Spleen (tissue), 11 donors: ENCODE data around the gene TREH. TPM values are rescaled to one million over a fixed set of nuclear protein-coding genes. Genes with fewer than 3 reads are reported as not detected.

Experiments
- DNase-seq: peaks from one replicate; pipeline ENCODE4 v3.0.0-alpha.2; 2020
- H3K27ac ChIP-seq, 8 donors: fragments of 200-600 bp; sonication (generic) in 7 of 8; 1 replicate in 4 of 8; 2 replicates in 4 of 8; pipeline versions ENCODE4 v1.5.0 to v1.8.0; 2016 to 2021; ENCODE audit warnings: inconsistent platforms in 4 of 8, mild to moderate bottlenecking in 4 of 8, moderate library complexity in 1 of 8
- H3K27me3 ChIP-seq, 7 donors: fragments of 200-600 bp; sonication (generic) in 6 of 7; replicated peaks in 1 of 7; 1 replicate in 4 of 7; 2 replicates in 3 of 7; pipeline versions ENCODE4 v1.5.0 to v1.8.0; 2016 to 2021; ENCODE audit warnings: inconsistent platforms in 3 of 7, mild to moderate bottlenecking in 1 of 7
- H3K36me3 ChIP-seq, 6 donors: fragments of 200-600 bp; sonication (generic) in 5 of 6; 1 replicate in 4 of 6; 2 replicates in 2 of 6; pipeline versions ENCODE4 v1.5.0 to v1.8.0; 2016 to 2021; ENCODE audit warnings: inconsistent platforms in 2 of 6
- H3K4me1 ChIP-seq, 6 donors: fragments of 200-600 bp; sonication (generic) in 5 of 6; 1 replicate in 3 of 6; 2 replicates in 3 of 6; pipeline versions ENCODE4 v1.5.0 to v1.8.0; 2016 to 2021; ENCODE audit warnings: inconsistent platforms in 3 of 6
- H3K4me3 ChIP-seq, 8 donors: fragments of 200-600 bp; sonication (generic) in 7 of 8; 1 replicate in 4 of 8; 2 replicates in 4 of 8; pipeline versions ENCODE4 v1.5.0 to v1.8.0; 2016 to 2021; ENCODE audit warnings: inconsistent platforms in 4 of 8, mild to moderate bottlenecking in 4 of 8, moderate library complexity in 2 of 8
- H3K9me3 ChIP-seq, 8 donors: fragments of 200-600 bp; sonication (generic) in 7 of 8; 1 replicate in 4 of 8; 2 replicates in 4 of 8; pipeline versions ENCODE4 v1.5.0 to v1.8.0; 2016 to 2021; ENCODE audit warnings: inconsistent platforms in 4 of 8
- POLR2A ChIP-seq, 3 donors: fragments of 450-650 bp; IDR thresholded peaks; one replicate each; pipeline ENCODE4 v1.5.1; 2017; ENCODE audit warnings: antibody characterized with exemption in 3 of 3, mild to moderate bottlenecking in 1 of 3
- POLR2AphosphoS5 ChIP-seq, 3 donors: sonication (generic); formaldehyde crosslinking; IDR thresholded peaks; one replicate each; pipeline ENCODE4 v1.5.1; 2017; ENCODE audit warnings: antibody characterized with exemption in 3 of 3
- WGBS, 5 donors: extraction: QIAGEN DNeasy Blood & Tissue Kit in 3 of 5; methylation state at CpG; one replicate each; pipeline versions ENCODE4 v1.1.5 to v1.1.7; 2013 to 2018; 5-methylcytosine and 5-hydroxymethylcytosine counted together
- intact Hi-C: fragments of 100-400 bp; cut with DNase I; formaldehyde crosslinking; loops from one replicate; pipeline ENCODE4 v1.15.0; 2023; ENCODE audit warnings: low total_unique reads
- polyA plus RNA-seq, 3 donors: library from polyadenylated mRNA; stranded (reverse); fragments of 200-250 nt; gene quantifications; one replicate each; pipeline ENCODE4 v1.2.1, GENCODE V29; 2013
- total RNA-seq, 7 donors: library from RNA; depleted of rRNA in 3 of 7; stranded (reverse); fragments of >200 nt in 3 of 7; fragmentation: NEBNext Ultra II Directional in 4 of 7; extraction: Animal tissue kit (Norgen Biotek cat#: 25700) in 4 of 7; gene quantifications; one replicate each; pipeline versions ENCODE4 v1.1.0 to v1.2.1, GENCODE V29; 2016 to 2021
- TF ChIP-seq, protein P1 (sequence below), 11 experiments: fragments of 200-600 bp in 7 of 11; fragments of 450-650 bp in 4 of 11; sonication (generic) in 4 of 11; IDR thresholded peaks in 8 of 11; conservative IDR thresholded peaks in 3 of 11; 1 replicate in 7 of 11; 2 replicates in 4 of 11; pipeline versions ENCODE4 v1.4.0 to v1.8.0; 2016 to 2021; ENCODE audit warnings: antibody characterized with exemption in 11 of 11, inconsistent platforms in 4 of 11, mild to moderate bottlenecking in 1 of 11
- donor health status: healthy with polysubstance abuse.
- donor health status: DM: no; HTN: no; CAD: no; lungs with moderate emphysema.
- donor health status: DM: no; HTN: no; CAD: no.
- donor health status: Bipolar disorder and iron deficiency.
- donor health status: healthy.
- donor health status: DM: no; HTN: no; CAD: no.
- donor health status: DM: yes; HTN: yes; CAD: no.

The TREH gene
- total and polyA plus RNA-seq, 10 donors = 0.33 to 2.3 (median 2.0) TPM; not detected in 7

GRCh38 chr11:118640332-118641154, 38.9 kb downstream of the TREH start:
- DNase-seq = no peak
- TF ChIP-seq, protein P1, sequence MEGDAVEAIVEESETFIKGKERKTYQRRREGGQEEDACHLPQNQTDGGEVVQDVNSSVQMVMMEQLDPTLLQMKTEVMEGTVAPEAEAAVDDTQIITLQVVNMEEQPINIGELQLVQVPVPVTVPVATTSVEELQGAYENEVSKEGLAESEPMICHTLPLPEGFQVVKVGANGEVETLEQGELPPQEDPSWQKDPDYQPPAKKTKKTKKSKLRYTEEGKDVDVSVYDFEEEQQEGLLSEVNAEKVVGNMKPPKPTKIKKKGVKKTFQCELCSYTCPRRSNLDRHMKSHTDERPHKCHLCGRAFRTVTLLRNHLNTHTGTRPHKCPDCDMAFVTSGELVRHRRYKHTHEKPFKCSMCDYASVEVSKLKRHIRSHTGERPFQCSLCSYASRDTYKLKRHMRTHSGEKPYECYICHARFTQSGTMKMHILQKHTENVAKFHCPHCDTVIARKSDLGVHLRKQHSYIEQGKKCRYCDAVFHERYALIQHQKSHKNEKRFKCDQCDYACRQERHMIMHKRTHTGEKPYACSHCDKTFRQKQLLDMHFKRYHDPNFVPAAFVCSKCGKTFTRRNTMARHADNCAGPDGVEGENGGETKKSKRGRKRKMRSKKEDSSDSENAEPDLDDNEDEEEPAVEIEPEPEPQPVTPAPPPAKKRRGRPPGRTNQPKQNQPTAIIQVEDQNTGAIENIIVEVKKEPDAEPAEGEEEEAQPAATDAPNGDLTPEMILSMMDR (IDR thresholded peaks at IDR 0.05 in 8 of 11, conservative IDR thresholded peaks at IDR 0.05 in 3 of 11) = no peak
- TF ChIP-seq POLR2A (IDR thresholded peaks at IDR 0.05) = no peak
- no peak for TF ChIP-seq POLR2AphosphoS5 (IDR thresholded peaks at IDR 0.05)
- intact Hi-C loops = no loop called here
- H3K36me3 ChIP-seq = peaks cover 0 to 100% (median 25%) of the 10 kb centered on the region in 6 donors
- H3K27ac ChIP-seq = no peak overlapping the region
- peaks cover 0 to under 1% (median 0%) of the 10 kb centered on the region in 7 donors for H3K27me3 ChIP-seq
- H3K9me3 ChIP-seq = no peaks in the 10 kb centered on the region
- 71 to 81% (median 76%) methylated on average over 5 of the region's 5 CpGs for WGBS, 5 donors
- H3K4me3 ChIP-seq = no peak overlapping the region
- H3K4me1 ChIP-seq = peaks cover 0 to 6% (median 0%) of the 10 kb centered on the region in 6 donors

DNA sequence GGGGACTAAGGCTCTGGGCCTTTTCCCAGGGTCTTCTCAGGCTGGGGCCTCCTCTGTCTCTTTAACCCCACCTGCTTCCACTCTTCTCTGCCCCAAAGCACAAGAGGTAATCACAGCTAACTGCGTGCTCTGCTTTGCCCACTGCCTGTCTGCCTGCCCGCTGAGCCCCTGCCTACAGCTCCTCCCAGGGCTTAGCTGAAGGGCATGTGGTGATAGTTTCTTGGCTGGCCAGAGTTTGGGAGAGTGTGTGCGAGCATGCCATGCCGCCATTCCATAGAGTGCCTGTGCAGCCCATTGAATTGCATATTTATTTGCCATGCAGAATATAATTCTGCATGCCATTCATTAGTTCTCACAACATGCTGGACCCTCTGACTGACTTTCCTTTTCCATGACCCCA, 39.6 kb downstream of the TREH start:
- Histone ChIP-seq H3K27me3 (peaks cover 0 to 7% (median 0%) of the 10 kb centered on the region in 7 donors), H3K9me3 (no peaks in the 10 kb centered on the region), H3K4me3 (no peak overlapping the region), H3K36me3 (peaks cover 0 to 100% (median 21%) of the 10 kb centered on the region in 6 donors), H3K4me1 (peaks cover 0 to 11% (median 4%) of the 10 kb centered on the region in 6 donors), H3K27ac (no peak overlapping the region)
- no peak for DNase-seq
- TF ChIP-seq POLR2AphosphoS5 (IDR thresholded peaks at IDR 0.05) = no peak
- no peak for TF ChIP-seq POLR2A (IDR thresholded peaks at IDR 0.05)
- TF ChIP-seq, protein P1 (IDR thresholded peaks at IDR 0.05 in 8 of 11, conservative IDR thresholded peaks at IDR 0.05 in 3 of 11) = no peak
- 91 to 99% (median 93%) methylated on average over 4 of the region's 4 CpGs for WGBS, 5 donors
- intact Hi-C loops = no loop called here

DNA sequence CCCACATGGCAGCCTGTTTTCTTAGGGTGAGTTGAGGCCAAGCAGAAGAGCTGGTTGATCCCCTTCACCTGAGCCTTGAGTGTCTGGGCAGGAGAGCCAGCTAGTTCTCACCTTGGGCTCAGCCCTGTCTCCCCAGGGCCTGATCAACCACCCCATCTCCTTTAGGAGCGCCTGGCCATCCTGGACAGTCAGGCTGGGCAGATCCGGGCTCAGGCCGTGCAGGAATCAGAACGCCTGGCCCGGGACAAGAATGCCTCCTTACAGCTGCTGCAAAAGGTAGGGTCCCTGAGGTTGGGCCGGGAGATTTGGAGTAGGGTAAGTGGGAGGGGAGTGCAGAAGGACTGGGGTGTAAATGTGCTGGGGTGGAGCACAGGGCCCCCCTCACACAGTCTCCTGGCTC, 40.7 kb downstream of the TREH start:
- intact Hi-C loops = no loop called here
- 91 to 96% (median 93%) methylated on average over 6 of the region's 6 CpGs for WGBS, 5 donors

More for the DNA sequence above, 40.7 kb downstream of the TREH start:
- Histone ChIP-seq H3K4me3 (no peak overlapping the region), H3K36me3 (peaks cover 0 to 100% (median 11%) of the 10 kb centered on the region in 6 donors), H3K4me1 (peaks cover 0 to 23% (median 12%) of the 10 kb centered on the region in 6 donors), H3K27ac (no peak overlapping the region), H3K9me3 (no peaks in the 10 kb centered on the region), H3K27me3 (peaks cover 0 to 11% (median 0%) of the 10 kb centered on the region in 7 donors)
- DNase-seq = no peak
- TF ChIP-seq, protein P1 (IDR thresholded peaks at IDR 0.05 in 8 of 11, conservative IDR thresholded peaks at IDR 0.05 in 3 of 11) = no peak
- TF ChIP-seq POLR2AphosphoS5 (IDR thresholded peaks at IDR 0.05) (peak in 1 of 3 donors; percentile 19), POLR2A (IDR thresholded peaks at IDR 0.05) (no peak)
